ENCODE results near the gene KARS1.

Gene KARS1

GRCh38 chr16:75647492-75648264 lies at the start of gene KARS1, which contains the start of gene TERF2IP:
Gene KARS1, minus strand, starts transcription at chr16:75647665. Its CDS starts 26 bp downstream, at chr16:75647639.
Gene TERF2IP, plus strand, starts transcription at chr16:75647773. Its CDS starts 110 bp downstream, at chr16:75647883.
- H4K20me1 ChIP-seq (ENCODE audit: insufficient read depth): peaks cover 13% of the 10 kb centered on the region; the same call in 1 of the 2 replicates
- peak within 1 kb of the TSS; percentile 4 for H3K4me3 ChIP-seq (IDR thresholded peaks at IDR 0.05; ENCODE audit: insufficient read depth, low read depth, low read length)
- peak within 1 kb of the TSS; percentile 91 for H3K9ac ChIP-seq
- TF ChIP-seq CTCF (conservative IDR thresholded peaks at IDR 0.05; ENCODE audit: low read depth, low read length): no peak
- peaks cover 53% of the 10 kb centered on the region for H3K4me1 ChIP-seq (ENCODE audit: low read depth, poor library complexity, severe bottlenecking)
- peaks cover 3% of the 10 kb centered on the region; the same call in 1 of the 2 replicates for H3K36me3 ChIP-seq (ENCODE audit: insufficient read depth)
- peaks cover 95% of the 10 kb centered on the region for H3K79me2 ChIP-seq (ENCODE audit: insufficient read depth, low read depth)
- H3K4me2 ChIP-seq: peak within 1 kb of the TSS; percentile 98
- peak within 1 kb of the TSS; percentile 59 for H2AFZ ChIP-seq (ENCODE audit: low read depth)
- no peaks in the 10 kb centered on the region for H3K27me3 ChIP-seq (ENCODE audit: insufficient read depth, low read depth)
- peak within 1 kb of the TSS; percentile 77 for H3K27ac ChIP-seq

- H3K27me3 ChIP-seq (ENCODE audit: insufficient read depth, low read depth): no peaks in the 10 kb centered on the region
- H3K4me1 ChIP-seq (ENCODE audit: low read depth, poor library complexity, severe bottlenecking): no peaks in the 10 kb centered on the region
- no peaks in the 10 kb centered on the region for H3K36me3 ChIP-seq (ENCODE audit: insufficient read depth)
- peak; percentile 46; the same call in 1 of the 2 replicates for TF ChIP-seq CTCF (conservative IDR thresholded peaks at IDR 0.05; ENCODE audit: low read depth, low read length)
- H3K4me2 ChIP-seq: no peak overlapping the region
- no peak overlapping the region for H3K4me3 ChIP-seq (IDR thresholded peaks at IDR 0.05; ENCODE audit: insufficient read depth, low read depth, low read length)
- H3K27ac ChIP-seq: no peak overlapping the region
- no peaks in the 10 kb centered on the region for H4K20me1 ChIP-seq (ENCODE audit: insufficient read depth)
- H3K9ac ChIP-seq: no peak overlapping the region
- no peak overlapping the region for H2AFZ ChIP-seq (ENCODE audit: low read depth)
- no peaks in the 10 kb centered on the region for H3K79me2 ChIP-seq (ENCODE audit: insufficient read depth, low read depth)
These were observed 48.2 kb upstream of the KARS1 start for GRCh38 chr16:75695708-75696107.

- H3K4me2 ChIP-seq: no peak overlapping the region
- H4K20me1 ChIP-seq (ENCODE audit: insufficient read depth): no peaks in the 10 kb centered on the region
- H3K79me2 ChIP-seq (ENCODE audit: insufficient read depth, low read depth): no peaks in the 10 kb centered on the region
- peaks cover 5% of the 10 kb centered on the region for H3K4me1 ChIP-seq (ENCODE audit: low read depth, poor library complexity, severe bottlenecking)
- no peak overlapping the region for H3K9ac ChIP-seq
- H3K27me3 ChIP-seq (ENCODE audit: insufficient read depth, low read depth): no peaks in the 10 kb centered on the region
- H2AFZ ChIP-seq (ENCODE audit: low read depth): no peak overlapping the region; the same call in 1 of the 2 replicates
- no peaks in the 10 kb centered on the region for H3K36me3 ChIP-seq (ENCODE audit: insufficient read depth)
- TF ChIP-seq CTCF (conservative IDR thresholded peaks at IDR 0.05; ENCODE audit: low read depth, low read length): no peak
- H3K4me3 ChIP-seq (IDR thresholded peaks at IDR 0.05; ENCODE audit: insufficient read depth, low read depth, low read length): no peak overlapping the region
- no peak overlapping the region for H3K27ac ChIP-seq
These were observed 39.9 kb upstream of the KARS1 start for GRCh38 chr16:75687361-75687760.

- Histone ChIP-seq H3K4me2 (no peak overlapping the region), H3K4me3 (IDR thresholded peaks at IDR 0.05; ENCODE audit: insufficient read depth, low read depth, low read length) (no peak overlapping the region), H3K79me2 (ENCODE audit: insufficient read depth, low read depth) (no peaks in the 10 kb centered on the region)
These were observed 34.8 kb upstream of the KARS1 start for GRCh38 chr16:75682308-75682707.

More at GRCh38 chr16:75682308-75682707, 34.8 kb upstream of the KARS1 start:
- no peak for TF ChIP-seq CTCF (conservative IDR thresholded peaks at IDR 0.05; ENCODE audit: low read depth, low read length)
- peaks cover 2% of the 10 kb centered on the region for H3K4me1 ChIP-seq (ENCODE audit: low read depth, poor library complexity, severe bottlenecking)
- no peak overlapping the region for H2AFZ ChIP-seq (ENCODE audit: low read depth)
- H3K36me3 ChIP-seq (ENCODE audit: insufficient read depth): no peaks in the 10 kb centered on the region
- H3K27me3 ChIP-seq (ENCODE audit: insufficient read depth, low read depth): no peaks in the 10 kb centered on the region
- H3K9ac ChIP-seq: no peak overlapping the region
- no peaks in the 10 kb centered on the region for H4K20me1 ChIP-seq (ENCODE audit: insufficient read depth)
- H3K27ac ChIP-seq: no peak overlapping the region

Measured in KMS-11 (cell line).